B cell (primary cell): Measurements from ENCODE around the gene CEACAM21. TPM values are rescaled to one million over a fixed set of nuclear protein-coding genes. Genes with fewer than 3 reads are reported as not detected.

Source experiments
- ATAC-seq: fragments of 200-7000 bp; cut with Tn5 transposase; one replicate; pipeline ENCODE4 v1.10.0; 2021; ENCODE audit warnings: low read depth, mild to moderate bottlenecking, moderate number of reproducible peaks, moderate library complexity
- CTCF ChIA-PET: fragments of 350-600 bp; sonication (Branson Sonifier 250); formaldehyde crosslinking; loops from one replicate; lab custom pipeline; 2021; ENCODE audit warnings: antibody characterized with exemption, inconsistent platforms; lab: Charles Lee
- POLR2A ChIA-PET: fragments of 350-600 bp; sonication (Branson Sonifier 250); formaldehyde crosslinking; loops from one replicate; lab custom pipeline; 2021; ENCODE audit warnings: antibody characterized with exemption; lab: Charles Lee
- DNase-seq: peaks from one replicate; pipeline ENCODE4 v3.0.0; 2013
- H2AFZ ChIP-seq: 2 replicates; pipeline ENCODE4 v1.6.1; 2012; ENCODE audit warnings: mild to moderate bottlenecking, low read depth, low read length; ENCODE audit not compliant: insufficient read depth, poor library complexity, severe bottlenecking
- H3K27ac ChIP-seq, 2 donors: 1 replicate in 1 of 2; 2 replicates in 1 of 2; pipeline ENCODE4 v1.5.1; 2012 to 2013; ENCODE audit warnings: low read length in 2 of 2, mild to moderate bottlenecking in 2 of 2, moderate library complexity in 1 of 2
- H3K27me3 ChIP-seq, 4 experiments: fragments of 200-600 bp in 1 of 4; sonication (generic) in 1 of 4; replicated peaks in 1 of 4; 1 replicate in 2 of 4; 2 replicates in 2 of 4; pipeline versions ENCODE4 v1.6.1 to v1.7.0; 2013 to 2016; ENCODE audit warnings: low read length in 3 of 4, mild to moderate bottlenecking in 2 of 4, mixed read lengths in 1 of 4, moderate library complexity in 1 of 4; ENCODE audit not compliant: insufficient read depth in 4 of 4, control insufficient read depth in 3 of 4; ENCODE audit errors: control extremely low read depth in 1 of 4
- H3K36me3 ChIP-seq, 2 experiments: replicated peaks in 1 of 2; 1 replicate in 1 of 2; 2 replicates in 1 of 2; pipeline versions ENCODE4 v1.6.1 to v1.7.1; 2013; ENCODE audit warnings: low read length in 1 of 2; ENCODE audit not compliant: insufficient read depth in 2 of 2, control insufficient read depth in 1 of 2; ENCODE audit errors: control extremely low read depth in 1 of 2, extremely low read depth in 1 of 2
- H3K4me1 ChIP-seq, 2 donors: fragments of 200-600 bp in 1 of 2; sonication (generic) in 1 of 2; 1 replicate in 1 of 2; 2 replicates in 1 of 2; pipeline versions ENCODE4 v1.5.1 to v1.6.1; 2013 to 2017; ENCODE audit warnings: low read length in 2 of 2; ENCODE audit not compliant: control insufficient read depth in 2 of 2, insufficient read depth in 2 of 2
- H3K4me2 ChIP-seq: replicated peaks from 2 replicates; pipeline ENCODE3; 2012; ENCODE audit warnings: mild to moderate bottlenecking, low read depth, low read length; ENCODE audit not compliant: poor library complexity, severe bottlenecking
- H3K4me3 ChIP-seq, 5 experiments: fragments of 200-600 bp in 1 of 5; sonication (generic) in 1 of 5; 1 replicate in 3 of 5; 2 replicates in 2 of 5; pipeline versions ENCODE4 v1.5.1 to v1.7.0; 2011 to 2016; ENCODE audit warnings: low read length in 4 of 5, mild to moderate bottlenecking in 4 of 5, low read depth in 2 of 5, control low read depth in 1 of 5, moderate library complexity in 1 of 5; ENCODE audit not compliant: insufficient read depth in 1 of 5; ENCODE audit errors: control extremely low read depth in 1 of 5, extremely low read depth in 1 of 5
- H3K79me2 ChIP-seq: fragments of 200-600 bp; sonication (generic); one replicate; pipeline ENCODE4 v1.6.0; 2016; ENCODE audit warnings: low read length; ENCODE audit not compliant: control insufficient read depth, insufficient read depth
- H3K9ac ChIP-seq: fragments of 200-600 bp; sonication (generic); 2 replicates; pipeline ENCODE4 v1.6.1; 2017; ENCODE audit warnings: mild to moderate bottlenecking, low read length, moderate library complexity
- H3K9me3 ChIP-seq, 3 donors: one replicate each; pipeline versions ENCODE4 v1.6.1 to v1.7.1; 2013; ENCODE audit warnings: low read length in 2 of 3; ENCODE audit not compliant: control insufficient read depth in 2 of 3, insufficient read depth in 1 of 3; ENCODE audit errors: control extremely low read depth in 1 of 3
- H4K20me1 ChIP-seq: 2 replicates; pipeline ENCODE4 v1.6.0; 2012; ENCODE audit warnings: mild to moderate bottlenecking, low read length; ENCODE audit not compliant: insufficient read depth, control insufficient read depth, poor library complexity, severe bottlenecking
- H3K27ac Mint-ChIP-seq: one replicate; pipeline ENCODE4 v1.8.0; 2021; ENCODE audit warnings: mixed read lengths
- H3K27me3 Mint-ChIP-seq: one replicate; pipeline ENCODE4 v1.8.0; 2021; ENCODE audit warnings: mixed read lengths
- H3K4me1 Mint-ChIP-seq: one replicate; pipeline ENCODE4 v1.8.0; 2021; ENCODE audit warnings: mixed read lengths
- H3K4me3 Mint-ChIP-seq: one replicate; pipeline ENCODE4 v1.8.0; 2021; ENCODE audit warnings: mixed read lengths
- H3K9me3 Mint-ChIP-seq: one replicate; pipeline ENCODE4 v1.8.0; 2022; ENCODE audit warnings: mixed read lengths; ENCODE audit not compliant: insufficient read depth
- EZH2 ChIP-seq: IDR thresholded peaks from 2 replicates; pipeline ENCODE4 v1.6.1; 2012; ENCODE audit warnings: borderline replicate concordance, low read depth, mild to moderate bottlenecking, moderate library complexity, low read length; ENCODE audit not compliant: insufficient read depth, poor library complexity, severe bottlenecking
- WGBS: methylation state at CpG from one replicate; pipeline ENCODE4 v1.1.5; 2013; ENCODE audit warnings: missing lambda C conversion rate; ENCODE audit not compliant: insufficient coverage; 5-methylcytosine and 5-hydroxymethylcytosine counted together
- intact Hi-C: fragments of 100-400 bp; cut with micrococcal nuclease; formaldehyde crosslinking; loops from one replicate; pipeline ENCODE4 v1.10.0; 2022
- polyA plus RNA-seq: library from polyadenylated mRNA; depleted of rRNA; stranded (reverse); fragments of >200 nt; gene quantifications from 2 replicates; pipeline ENCODE4 v1.2.3, GENCODE V29; 2012
- total RNA-seq, 2 donors: library from RNA; stranded (reverse); fragments of 120-200 nt in 1 of 2; gene quantifications; 1 replicate in 1 of 2; 2 replicates in 1 of 2; pipeline versions ENCODE4 v1.2.3 to v1.2.4, GENCODE V29; 2013 to 2022
- TF ChIP-seq, protein P1 (sequence below): fragments of 200-600 bp; IDR thresholded peaks from one replicate; pipeline ENCODE4 v1.8.0; 2022; ENCODE audit warnings: antibody characterized with exemption, mild to moderate bottlenecking

Gene CEACAM21
- total and polyA plus RNA-seq, 2 donors (not counting 1 experiment from before 2014, with no cell fraction given): 18.9 to 27.3 TPM

DNA sequence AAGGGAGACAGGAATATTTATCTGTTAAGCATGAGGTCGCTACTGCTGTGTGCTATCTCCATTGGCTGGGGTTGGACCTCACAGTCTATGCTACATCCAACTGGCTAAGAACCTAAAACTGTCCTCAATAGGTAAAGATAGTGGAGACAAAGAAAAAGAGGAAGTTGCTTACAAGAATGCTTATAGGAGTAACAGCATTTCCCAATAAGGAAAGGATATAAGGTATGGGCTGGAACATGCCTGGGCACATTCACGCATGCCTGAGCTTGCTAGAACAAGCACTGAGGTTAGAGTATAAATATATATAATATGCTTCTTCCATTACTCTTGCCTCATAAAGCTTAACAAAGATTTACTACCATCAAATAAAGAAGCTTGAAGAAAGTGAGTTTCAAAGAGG is 47.9 kb upstream of the CEACAM21 start:
- peak overlapping the region; percentile 39 for H3K27ac Mint-ChIP-seq
- intact Hi-C loops: no loop called here
- ATAC-seq (no peak), DNase-seq (no peak)
- no peak overlapping the region for H3K27ac ChIP-seq
- H3K9ac ChIP-seq: no peak overlapping the region
- no peak overlapping the region for H2AFZ ChIP-seq
- peaks cover 34 to 47% of the 10 kb centered on the region in 2 donors for H3K4me1 ChIP-seq
- peaks cover 60% of the 10 kb centered on the region for H3K4me1 Mint-ChIP-seq
- TF ChIP-seq EZH2: no peak
- TF ChIP-seq, protein P1, sequence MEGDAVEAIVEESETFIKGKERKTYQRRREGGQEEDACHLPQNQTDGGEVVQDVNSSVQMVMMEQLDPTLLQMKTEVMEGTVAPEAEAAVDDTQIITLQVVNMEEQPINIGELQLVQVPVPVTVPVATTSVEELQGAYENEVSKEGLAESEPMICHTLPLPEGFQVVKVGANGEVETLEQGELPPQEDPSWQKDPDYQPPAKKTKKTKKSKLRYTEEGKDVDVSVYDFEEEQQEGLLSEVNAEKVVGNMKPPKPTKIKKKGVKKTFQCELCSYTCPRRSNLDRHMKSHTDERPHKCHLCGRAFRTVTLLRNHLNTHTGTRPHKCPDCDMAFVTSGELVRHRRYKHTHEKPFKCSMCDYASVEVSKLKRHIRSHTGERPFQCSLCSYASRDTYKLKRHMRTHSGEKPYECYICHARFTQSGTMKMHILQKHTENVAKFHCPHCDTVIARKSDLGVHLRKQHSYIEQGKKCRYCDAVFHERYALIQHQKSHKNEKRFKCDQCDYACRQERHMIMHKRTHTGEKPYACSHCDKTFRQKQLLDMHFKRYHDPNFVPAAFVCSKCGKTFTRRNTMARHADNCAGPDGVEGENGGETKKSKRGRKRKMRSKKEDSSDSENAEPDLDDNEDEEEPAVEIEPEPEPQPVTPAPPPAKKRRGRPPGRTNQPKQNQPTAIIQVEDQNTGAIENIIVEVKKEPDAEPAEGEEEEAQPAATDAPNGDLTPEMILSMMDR: no peak
- ChIA-PET POLR2A (interaction anchor here (0.5 to 3.8 kb wide), 3 partner anchors 18 to 35 kb away, joined by 3 to 9 read pairs (median 3); no protein-coding TSS in a partner anchor), CTCF (interaction anchor here (0.9 to 2.0 kb wide), 3 partner anchors 15 to 41 kb away, joined by 4 to 6 read pairs (median 5); no protein-coding TSS in a partner anchor)
- H3K79me2 ChIP-seq: peaks cover 6% of the 10 kb centered on the region
- H3K27me3 ChIP-seq: no peaks in the 10 kb centered on the region
- H3K4me3 ChIP-seq: no peak overlapping the region
- H3K4me3 Mint-ChIP-seq: no peak overlapping the region
- WGBS: 100% methylated on average over 1 of the region's 2 CpGs
- no peak overlapping the region for H3K4me2 ChIP-seq
- H3K9me3 ChIP-seq: peaks cover 2 to 28% (median 19%) of the 10 kb centered on the region in 3 donors
- peaks cover 12% of the 10 kb centered on the region for H3K9me3 Mint-ChIP-seq
- no peaks in the 10 kb centered on the region for H3K36me3 ChIP-seq
- H3K27me3 Mint-ChIP-seq: no peaks in the 10 kb centered on the region
- no peaks in the 10 kb centered on the region for H4K20me1 ChIP-seq

DNA sequence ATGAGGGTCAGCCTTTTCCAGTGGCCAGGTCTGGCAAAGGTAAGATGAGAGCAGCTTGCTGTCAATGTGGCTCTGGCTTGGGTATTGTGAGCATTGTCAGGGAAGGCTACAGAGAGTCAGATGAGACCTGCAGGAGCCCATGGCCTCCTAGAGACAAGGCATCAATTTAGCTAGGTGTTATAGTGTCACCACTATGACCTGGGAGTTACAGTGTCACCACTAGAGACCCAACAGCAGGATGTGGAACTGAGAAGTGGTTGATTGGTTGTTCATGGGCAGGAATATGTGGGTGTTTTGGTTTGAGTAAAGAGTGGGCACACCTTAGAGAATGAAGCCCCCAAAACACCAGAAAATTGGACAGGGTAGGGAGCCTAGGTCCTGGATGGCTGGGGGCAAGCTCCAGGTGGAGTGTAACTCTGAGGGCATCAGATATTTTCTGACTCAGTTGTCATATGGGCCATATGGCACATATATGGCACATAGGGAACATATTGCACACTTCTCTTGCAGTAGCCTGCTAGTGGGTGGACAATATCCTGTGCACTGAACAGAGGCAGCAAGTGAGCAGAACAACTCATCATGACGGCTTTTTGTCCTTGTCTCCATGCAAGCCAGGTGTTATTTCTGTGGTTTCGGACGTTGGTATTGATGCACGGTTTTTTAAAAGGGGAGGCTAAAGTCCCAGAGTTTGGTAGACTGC is 46.3 kb upstream of the CEACAM21 start:
- Histone ChIP-seq H3K9me3 (peaks cover 2 to 28% (median 19%) of the 10 kb centered on the region in 3 donors), H3K9ac (no peak overlapping the region), H3K4me2 (no peak overlapping the region), H3K27me3 (no peaks in the 10 kb centered on the region), H3K4me3 (no peak overlapping the region), H3K4me1 (peaks cover 46 to 62% of the 10 kb centered on the region in 2 donors), H3K27ac (no peak overlapping the region), H2AFZ (no peak overlapping the region), H3K79me2 (peaks cover 11% of the 10 kb centered on the region), H4K20me1 (no peaks in the 10 kb centered on the region), H3K36me3 (no peaks in the 10 kb centered on the region)
- no peaks in the 10 kb centered on the region for H3K27me3 Mint-ChIP-seq
- DNase-seq (no peak), ATAC-seq (no peak)
- ChIA-PET CTCF (interaction anchor here (0.6 to 12.0 kb wide), 7 partner anchors 9 to 80 kb away, joined by 3 to 163 read pairs (median 5); no protein-coding TSS in a partner anchor), POLR2A (interaction anchor here (3.8 kb wide), 1 partner anchor 34 kb away, joined by 9 read pairs; no protein-coding TSS in a partner anchor)
- peak overlapping the region; percentile 13 for H3K4me3 Mint-ChIP-seq
- WGBS: 69% methylated on average over 4 of the region's 4 CpGs
- no peak for TF ChIP-seq EZH2
- TF ChIP-seq, protein P1: no peak
- peaks cover 12% of the 10 kb centered on the region for H3K9me3 Mint-ChIP-seq
- H3K27ac Mint-ChIP-seq: peak overlapping the region; percentile 88
- intact Hi-C loops: loop anchor here (5.0 kb wide), 1 partner anchor 267 kb away; the partner anchor contains the start of gene HNRNPUL1
- H3K4me1 Mint-ChIP-seq: peaks cover 70% of the 10 kb centered on the region
